ENCODE results near the gene SH3PXD2A.
"Not testable (repeated sequence)": the region's sequence is repeated elsewhere in the genome, so short reads cannot be mapped to it uniquely, and the experiment has no call there.

SH3PXD2A gene

DNA sequence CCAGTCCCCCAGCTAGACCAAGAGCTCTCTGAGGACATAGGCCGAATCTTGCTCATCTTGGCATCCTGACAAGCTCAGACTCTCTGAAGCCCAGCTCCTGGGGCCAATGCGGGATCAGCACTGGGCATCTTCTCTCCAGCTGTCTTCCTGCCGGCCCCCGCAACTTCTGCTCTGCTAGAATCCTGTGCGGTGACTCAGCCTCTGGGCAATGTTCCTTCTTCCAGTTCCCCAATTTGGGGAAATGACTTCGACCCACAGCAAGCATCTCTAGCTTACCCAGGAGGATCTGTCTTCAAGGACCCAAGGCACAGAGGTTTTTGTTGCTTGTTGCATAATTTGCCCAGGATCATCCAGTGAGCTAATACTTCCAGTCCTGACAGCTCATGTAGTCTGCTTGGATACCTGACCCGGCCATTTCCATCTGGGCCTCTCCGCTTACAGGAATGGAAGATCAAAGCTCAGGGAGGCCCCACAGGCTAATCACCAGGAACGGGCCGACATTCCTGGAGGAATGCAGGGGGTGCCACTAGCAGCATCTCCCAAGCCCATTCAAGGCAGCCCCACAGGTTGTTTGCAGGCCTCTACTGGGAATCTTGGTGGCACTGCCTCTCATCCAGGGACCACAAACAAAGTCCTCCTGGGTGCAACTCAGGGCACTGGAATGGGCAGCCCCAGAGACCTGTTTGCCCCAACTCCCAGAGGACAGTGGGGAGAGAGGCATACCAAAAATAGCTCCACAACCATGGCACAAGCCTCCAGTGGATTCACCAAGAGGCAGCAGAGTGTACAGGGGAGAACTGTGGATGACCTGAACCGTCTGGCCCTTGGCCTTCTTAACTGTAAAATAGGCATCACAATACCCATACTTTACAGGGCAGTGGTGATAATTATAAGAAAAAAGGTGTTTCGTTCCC, 210.0 kb downstream of the SH3PXD2A start:
- peak; percentile 69 for DNase-seq (ENCODE audit: low spot score)

DNA sequence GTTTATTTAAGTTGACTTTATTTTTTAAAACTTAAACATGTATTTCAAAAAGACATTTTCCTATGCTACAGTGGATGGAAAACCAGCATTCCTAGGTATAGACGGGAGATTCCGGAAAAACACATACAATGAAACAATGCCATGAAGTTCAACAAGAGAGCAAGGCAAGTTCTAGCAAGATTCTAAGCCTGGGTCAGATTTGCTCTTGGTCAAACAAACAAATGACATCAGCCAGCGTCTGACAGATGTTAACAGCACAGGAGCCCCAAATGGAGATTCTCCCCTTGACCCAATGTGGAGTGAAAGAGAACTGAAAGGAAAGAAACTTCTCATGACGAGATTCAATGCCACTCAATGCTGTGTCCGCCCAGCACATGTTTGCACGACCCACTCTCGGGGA, 212.0 kb downstream of the SH3PXD2A start:
- DNase-seq (ENCODE audit: low spot score): no peak

- no peak for DNase-seq (ENCODE audit: low spot score)
Measured at GRCh38 chr10:103641326-103641725, 214.1 kb downstream of the SH3PXD2A start.

GRCh38 chr10:103640436-103641181, 214.8 kb downstream of the SH3PXD2A start:
- peak; percentile 65 for DNase-seq (ENCODE audit: low spot score)

GRCh38 chr10:103638948-103639347, 216.4 kb downstream of the SH3PXD2A start:
- DNase-seq (ENCODE audit: low spot score): no peak

DNA sequence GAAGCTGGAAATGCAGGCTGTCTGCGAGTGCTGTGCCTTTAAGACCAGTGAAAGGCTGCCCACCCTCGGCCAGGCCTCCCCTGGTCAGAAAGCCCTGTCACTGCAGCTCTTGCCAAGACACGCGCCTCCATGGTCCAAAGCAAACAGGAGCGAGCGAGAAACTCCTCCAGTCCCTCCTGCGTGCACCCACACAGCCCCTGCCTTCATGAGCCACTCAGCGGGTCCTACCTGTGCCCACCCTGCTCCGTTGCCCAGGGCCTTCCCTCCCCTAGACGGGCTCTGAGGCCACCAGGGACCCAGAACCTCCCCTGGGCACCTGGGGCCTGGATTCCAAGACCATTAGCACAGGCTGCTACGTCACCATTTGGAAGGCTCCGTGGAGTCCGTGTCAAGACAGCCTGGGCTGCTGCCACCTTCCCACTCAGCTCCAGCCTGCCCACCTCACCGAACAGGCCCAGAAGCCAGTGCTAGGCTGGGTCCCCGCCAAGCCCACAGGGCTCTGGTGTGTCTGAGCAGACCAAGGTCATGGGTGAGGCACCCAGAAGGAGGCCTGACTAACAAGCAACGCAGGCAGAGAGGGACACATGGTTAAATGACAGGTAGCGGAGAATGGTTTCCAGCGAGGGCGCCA, 217.3 kb downstream of the SH3PXD2A start:
- peak; percentile 64 for DNase-seq (ENCODE audit: low spot score)

GRCh38 chr10:103637011-103637410, 218.4 kb downstream of the SH3PXD2A start:
- DNase-seq (ENCODE audit: low spot score): no peak

GRCh38 chr10:103636492-103636891, 218.9 kb downstream of the SH3PXD2A start:
- DNase-seq (ENCODE audit: low spot score): no peak

GRCh38 chr10:103635580-103635979, 219.8 kb downstream of the SH3PXD2A start:
- no peak for DNase-seq (ENCODE audit: low spot score)

DNA sequence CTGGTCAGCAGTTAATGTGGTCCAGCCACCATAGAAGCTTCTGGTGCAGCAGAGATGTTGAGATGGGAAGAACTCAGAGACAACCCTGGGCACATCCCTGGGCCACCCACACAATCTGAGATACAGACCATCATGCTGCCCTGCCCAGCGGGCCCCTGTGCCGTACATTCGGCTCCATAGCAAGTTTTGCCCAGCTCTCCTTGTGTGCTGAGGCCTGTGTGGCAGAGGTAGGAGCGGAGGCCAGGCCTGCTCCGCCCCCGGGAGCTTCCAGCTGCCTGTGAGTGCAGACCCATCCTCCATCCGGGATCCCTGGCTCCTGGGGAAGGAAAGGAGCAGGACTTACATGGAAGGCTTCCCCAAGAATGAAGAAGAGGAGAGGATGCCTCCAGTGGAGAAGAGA, 221.5 kb downstream of the SH3PXD2A start:
- no peak for DNase-seq (ENCODE audit: low spot score)

DNA sequence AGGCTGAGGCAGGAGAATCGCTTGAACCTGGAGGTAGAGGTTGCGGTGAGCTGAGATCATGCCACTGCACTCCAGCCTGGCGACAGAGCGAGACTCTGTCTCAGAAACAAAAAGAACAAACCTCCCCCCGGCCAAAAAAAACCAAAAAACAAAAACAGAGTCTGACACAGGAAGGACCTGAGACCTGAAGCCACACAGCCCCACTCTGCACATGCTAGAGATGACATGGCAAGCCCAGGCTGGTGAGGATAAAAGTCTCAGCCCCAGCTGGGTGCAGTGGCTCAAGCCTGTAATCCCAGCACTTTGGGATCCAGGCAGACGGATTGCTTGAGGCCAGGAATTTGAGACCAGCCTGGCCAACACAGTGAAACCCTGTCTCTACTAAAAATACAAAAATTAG, 222.5 kb downstream of the SH3PXD2A start:
- not testable (repeated sequence) for DNase-seq (ENCODE audit: low spot score)

- DNase-seq (ENCODE audit: low spot score): no peak
Measured at GRCh38 chr10:103632247-103632642, 223.1 kb downstream of the SH3PXD2A start.

GRCh38 chr10:103630156-103630555, 225.2 kb downstream of the SH3PXD2A start:
- DNase-seq (ENCODE audit: low spot score): no peak

DNA sequence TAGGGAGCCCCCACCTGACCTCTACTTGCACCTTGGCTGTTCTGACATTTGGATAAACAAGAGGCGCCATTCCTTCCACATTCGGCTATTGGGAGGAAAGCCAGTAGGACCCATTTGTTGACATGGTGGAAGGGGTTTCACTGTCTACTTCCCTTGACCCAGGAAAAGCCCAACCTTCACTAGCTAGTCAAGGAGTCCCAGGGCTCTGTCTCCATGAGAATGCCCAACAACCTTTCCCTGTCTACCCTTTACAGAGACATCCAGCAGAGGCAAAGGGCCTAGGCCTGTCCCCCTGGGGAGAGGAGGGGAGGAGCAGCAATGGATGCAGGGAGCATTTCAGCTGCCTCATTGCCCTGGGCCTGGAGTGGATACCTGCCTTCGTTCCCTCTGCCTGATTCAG, 225.8 kb downstream of the SH3PXD2A start:
- no peak for DNase-seq (ENCODE audit: low spot score)

DNA sequence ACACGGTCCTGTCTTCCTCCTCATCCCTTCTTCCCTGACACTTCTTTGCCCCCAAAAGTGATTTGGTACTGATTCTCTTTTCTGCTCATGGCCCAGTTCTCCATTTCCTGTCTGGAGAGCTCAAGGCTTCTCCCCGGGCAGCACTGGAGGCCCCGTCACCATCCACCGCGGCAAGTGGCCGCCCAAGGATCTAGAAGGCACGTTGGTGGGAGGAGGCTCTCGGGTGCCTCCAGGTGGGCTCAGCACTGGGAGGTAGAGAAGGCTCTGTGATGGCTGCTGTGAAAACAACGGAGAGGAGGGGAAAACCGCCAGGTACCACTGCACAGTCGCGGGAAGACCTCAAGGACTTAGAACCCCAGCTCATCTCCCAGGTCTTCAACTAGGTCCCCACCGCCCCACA, 227.5 kb downstream of the SH3PXD2A start:
- DNase-seq (ENCODE audit: low spot score): no peak

DNA sequence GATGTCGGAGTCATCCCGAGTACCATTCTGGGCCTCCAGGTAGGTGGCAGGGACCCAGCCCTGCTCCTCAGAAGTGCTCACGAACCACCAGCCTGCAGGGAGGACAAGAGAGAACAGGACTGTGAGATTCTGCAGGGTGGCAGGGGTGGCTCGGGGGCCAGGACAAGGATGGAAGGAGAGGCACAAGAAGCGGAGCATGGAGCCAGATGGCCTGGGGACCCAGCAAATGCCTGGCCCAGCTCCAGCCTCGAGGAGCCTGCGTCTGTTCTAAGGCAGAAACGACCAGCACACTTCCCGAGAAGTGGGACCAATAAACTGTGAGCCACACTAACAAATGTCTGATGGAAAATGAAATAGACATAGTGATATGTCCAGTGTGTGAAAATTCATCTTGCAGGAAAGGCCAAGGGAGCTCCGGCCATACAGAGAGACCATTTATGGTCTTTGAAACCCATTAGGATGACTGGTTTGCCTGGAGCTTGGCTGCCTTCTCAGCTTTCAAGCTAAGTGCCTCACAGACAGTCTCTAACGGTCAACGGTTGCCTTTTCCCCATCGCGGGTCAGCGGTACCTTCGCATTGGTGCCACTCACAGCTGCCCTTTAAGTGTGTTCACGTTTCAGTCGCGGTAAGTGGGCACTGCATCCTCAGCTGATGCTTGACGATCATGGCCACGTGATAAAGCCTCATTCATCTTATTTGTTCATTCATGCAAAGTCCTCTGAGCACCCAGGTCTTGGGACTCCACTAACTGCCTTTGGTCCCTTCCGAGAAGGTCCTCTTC, 228.1 kb downstream of the SH3PXD2A start:
- DNase-seq (ENCODE audit: low spot score): no peak

GRCh38 chr10:103626178-103626577, 229.2 kb downstream of the SH3PXD2A start:
- DNase-seq (ENCODE audit: low spot score): peak; percentile 72

DNA sequence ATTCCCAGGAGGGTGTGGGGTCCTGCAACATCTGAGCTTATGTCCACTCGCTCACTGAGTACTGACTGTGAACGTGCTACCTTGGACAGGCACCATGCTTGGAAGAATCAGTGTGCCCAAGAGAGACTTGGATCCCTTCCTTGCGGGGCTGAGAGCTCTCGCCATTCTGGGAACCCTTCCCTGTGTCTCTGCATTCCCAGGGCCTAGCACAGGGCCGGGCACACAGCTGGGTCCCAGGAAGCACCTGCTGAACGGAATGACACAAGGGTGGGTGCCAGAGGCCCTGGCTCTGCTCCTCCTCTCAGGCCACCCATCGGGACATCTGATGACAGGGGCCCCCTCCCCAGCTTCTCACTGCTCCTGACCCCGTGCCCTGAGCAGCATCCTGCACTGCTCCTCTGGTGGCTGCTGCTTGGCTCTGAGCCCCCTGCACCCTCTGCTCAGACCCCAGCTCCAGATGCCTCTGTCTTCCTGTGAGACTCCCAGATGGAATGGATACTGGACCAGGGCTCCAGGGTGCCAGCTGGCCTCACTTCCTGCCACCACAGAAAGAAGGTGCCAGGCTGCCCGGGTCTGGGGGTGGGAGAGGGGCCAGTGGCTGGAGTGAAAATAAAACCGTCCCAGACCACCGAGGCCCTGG, 232.3 kb downstream of the SH3PXD2A start:
- no peak for DNase-seq (ENCODE audit: low spot score)

GRCh38 chr10:103622286-103622685, 233.1 kb downstream of the SH3PXD2A start:
- DNase-seq (ENCODE audit: low spot score): no peak

DNA sequence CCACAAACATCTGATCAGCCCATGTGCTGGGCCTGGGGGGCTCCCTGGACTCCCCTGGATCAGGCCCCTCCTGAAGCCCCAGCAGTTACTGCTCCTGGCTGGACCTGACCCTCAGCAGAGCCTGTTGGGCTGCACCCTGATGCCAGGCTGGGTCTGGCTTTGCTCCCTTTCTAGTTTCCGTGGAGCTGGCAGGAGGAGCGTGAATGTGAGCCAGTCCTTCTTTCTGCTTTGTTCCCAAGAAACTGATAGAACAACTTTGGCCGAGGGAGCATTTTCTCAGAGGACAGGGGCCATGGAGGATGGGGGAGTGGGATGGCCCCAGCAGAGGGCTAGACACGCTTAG, 233.6 kb downstream of the SH3PXD2A start:
- peak; percentile 67 for DNase-seq (ENCODE audit: low spot score)
